BJ (cell line): ENCODE data around the gene AP3B2. TPM values are rescaled to one million over a fixed set of nuclear protein-coding genes. Genes with fewer than 3 reads are reported as not detected.

Source experiments
- CTCF ChIA-PET: fragments of 350-600 bp; formaldehyde crosslinking; extraction: SDS; loops from one replicate; lab custom pipeline; 2021; ENCODE audit warnings: antibody characterized with exemption, inconsistent platforms; lab: Yijun Ruan, JAX
- POLR2A ChIA-PET: fragments of 300-600 bp; sonication (Branson Sonifier 250); formaldehyde crosslinking; extraction: SDS; loops from one replicate; lab custom pipeline; 2021; ENCODE audit warnings: antibody characterized with exemption; lab: Charles Lee
- DNase-seq: peaks from one replicate; pipeline ENCODE4 v3.0.0-alpha.2; 2011; ENCODE audit warnings: low read depth
- H3K27me3 ChIP-seq: 2 replicates; pipeline ENCODE4 v1.6.0; 2011; ENCODE audit warnings: low read length; ENCODE audit not compliant: control insufficient read depth, insufficient read depth
- H3K36me3 ChIP-seq: 2 replicates; pipeline ENCODE4 v1.5.1; 2011; ENCODE audit warnings: low read length; ENCODE audit not compliant: control insufficient read depth, insufficient read depth
- H3K4me3 ChIP-seq: 2 replicates; pipeline ENCODE4 v1.5.1; 2011; ENCODE audit warnings: low read depth, mild to moderate bottlenecking, control low read depth, low read length
- CTCF ChIP-seq: IDR thresholded peaks from 2 replicates; pipeline ENCODE4 v1.5.1; 2011; ENCODE audit warnings: low read depth, mild to moderate bottlenecking, control low read depth, inconsistent platforms, low read length, moderate library complexity; ENCODE audit not compliant: insufficient read depth
- polyA plus RNA-seq: library from polyadenylated mRNA; depleted of rRNA; stranded (reverse); fragments of >200 nt; gene quantifications from 2 replicates; pipeline ENCODE4 v1.2.3, GENCODE V29; 2011

Gene AP3B2
- polyA plus RNA-seq, 1 experiment, result 0.54 TPM

GRCh38 chr15:82670699-82671098 is 39.0 kb downstream of the AP3B2 start:
- CTCF ChIA-PET, result no interaction called here
- DNase-seq, result no peak
- TF ChIP-seq CTCF, result no peak
- Histone ChIP-seq H3K36me3 (no peaks in the 10 kb centered on the region), H3K4me3 (no peak overlapping the region), H3K27me3 (no peaks in the 10 kb centered on the region)
- POLR2A ChIA-PET, result no interaction called here

- Histone ChIP-seq H3K36me3 (no peaks in the 10 kb centered on the region), H3K27me3 (no peaks in the 10 kb centered on the region), H3K4me3 (no peak overlapping the region)
- no peak for TF ChIP-seq CTCF
- DNase-seq, result no peak
- ChIA-PET CTCF (no interaction called here), POLR2A (no interaction called here)
These were observed 43.1 kb downstream of the AP3B2 start for GRCh38 chr15:82666606-82667005.

- CTCF ChIA-PET, result no interaction called here
- TF ChIP-seq CTCF, result no peak
- POLR2A ChIA-PET, result no interaction called here
These were observed 45.7 kb downstream of the AP3B2 start for GRCh38 chr15:82664021-82664420.

GRCh38 chr15:82663186-82663600 is 46.5 kb downstream of the AP3B2 start:
- Histone ChIP-seq H3K4me3 (no peak overlapping the region), H3K36me3 (no peaks in the 10 kb centered on the region), H3K27me3 (no peaks in the 10 kb centered on the region)
- CTCF ChIA-PET, result no interaction called here
- TF ChIP-seq CTCF, result no peak
- POLR2A ChIA-PET, result no interaction called here
- DNase-seq, result no peak

More at GRCh38 chr15:82664021-82664420, 45.7 kb downstream of the AP3B2 start:
- Histone ChIP-seq H3K36me3 (no peaks in the 10 kb centered on the region), H3K4me3 (no peak overlapping the region), H3K27me3 (no peaks in the 10 kb centered on the region)
- DNase-seq, result no peak

GRCh38 chr15:82662641-82663040 is 47.0 kb downstream of the AP3B2 start:
- no peaks in the 10 kb centered on the region for H3K27me3 ChIP-seq
- ChIA-PET CTCF (no interaction called here), POLR2A (no interaction called here)
- DNase-seq, result no peak
- no peak for TF ChIP-seq CTCF
- no peak overlapping the region for H3K4me3 ChIP-seq
- H3K36me3 ChIP-seq, result no peaks in the 10 kb centered on the region
